GM18861 (cell line): ENCODE results near the gene VAC14.

Experiments
- ATAC-seq: cut with Tn5 transposase; IDR thresholded peaks from one replicate; pipeline ENCODE4 v1.9.1; 2021; ENCODE audit not compliant: unreplicated experiment

VAC14 gene

GRCh38 chr16:70709457-70709856 lies 91.5 kb downstream of the VAC14 start:
- no peak for ATAC-seq

DNA sequence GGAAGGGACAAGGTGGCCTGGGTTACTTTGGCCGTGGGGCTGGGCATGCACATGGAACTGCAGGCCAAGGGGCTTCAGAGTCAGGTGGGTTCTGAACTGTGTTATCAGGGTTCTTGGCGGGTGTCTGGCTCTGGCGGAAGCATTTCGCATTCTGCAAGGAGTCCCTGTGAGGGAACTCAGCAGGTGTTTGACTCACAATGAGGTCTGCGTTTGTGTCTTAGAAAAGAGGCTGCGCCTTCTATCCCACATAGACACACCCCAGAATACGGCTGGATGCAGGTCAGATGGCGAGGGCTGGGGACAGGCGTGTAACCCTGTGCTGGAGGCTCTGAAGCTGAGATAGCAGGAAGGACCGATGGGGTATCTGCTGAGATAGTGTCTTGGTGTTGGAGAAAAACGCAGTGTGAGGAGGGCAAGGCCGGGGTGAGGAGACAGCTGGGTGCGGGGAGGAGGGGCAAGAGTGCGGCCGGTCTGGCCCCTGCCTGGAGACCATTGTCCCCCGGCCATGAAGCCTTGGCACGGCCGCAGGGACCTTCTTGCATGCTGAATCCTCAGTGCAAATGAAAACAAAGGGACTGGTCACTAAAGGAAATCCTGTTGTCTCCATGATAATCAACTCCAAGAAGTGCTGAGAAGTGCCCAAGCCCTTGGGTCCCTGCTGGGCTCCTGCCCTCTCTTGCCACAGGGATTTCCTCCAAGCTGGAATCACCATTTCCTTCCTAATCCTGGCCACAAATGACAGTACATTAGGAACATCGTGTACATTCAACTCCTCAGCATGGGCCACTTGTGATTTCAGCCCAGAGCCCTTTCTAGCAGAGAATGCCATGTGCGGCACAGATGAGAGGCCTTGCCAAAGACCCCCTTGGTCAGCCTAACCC lies 92.4 kb downstream of the VAC14 start:
- ATAC-seq: no peak

- no peak for ATAC-seq
Observed at GRCh38 chr16:70706948-70707465, 94.0 kb downstream of the VAC14 start.

GRCh38 chr16:70705056-70705455 lies 95.9 kb downstream of the VAC14 start:
- ATAC-seq: no peak

DNA sequence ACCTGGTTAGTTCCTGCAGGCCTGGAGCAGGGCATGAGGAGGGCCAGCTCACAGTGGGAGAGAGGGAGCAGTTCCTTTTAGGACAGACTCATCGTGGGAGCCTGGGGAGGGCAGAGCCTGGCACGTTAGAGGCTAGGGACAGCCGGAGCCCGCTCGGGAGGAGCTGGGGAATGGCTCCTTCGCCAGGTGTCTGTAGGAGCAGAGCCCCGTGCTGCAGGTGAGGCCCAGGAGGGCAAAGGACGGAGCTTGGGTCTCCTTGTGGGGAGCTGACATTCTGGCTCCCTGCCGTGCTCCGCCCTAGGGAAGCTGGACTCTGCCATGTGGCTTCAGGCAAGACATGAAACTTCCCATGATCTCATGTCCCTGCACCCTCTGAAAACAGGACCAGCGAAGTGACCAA lies 96.4 kb downstream of the VAC14 start:
- ATAC-seq: no peak

- no peak for ATAC-seq
Observed at GRCh38 chr16:70703835-70704381, 97.0 kb downstream of the VAC14 start.

DNA sequence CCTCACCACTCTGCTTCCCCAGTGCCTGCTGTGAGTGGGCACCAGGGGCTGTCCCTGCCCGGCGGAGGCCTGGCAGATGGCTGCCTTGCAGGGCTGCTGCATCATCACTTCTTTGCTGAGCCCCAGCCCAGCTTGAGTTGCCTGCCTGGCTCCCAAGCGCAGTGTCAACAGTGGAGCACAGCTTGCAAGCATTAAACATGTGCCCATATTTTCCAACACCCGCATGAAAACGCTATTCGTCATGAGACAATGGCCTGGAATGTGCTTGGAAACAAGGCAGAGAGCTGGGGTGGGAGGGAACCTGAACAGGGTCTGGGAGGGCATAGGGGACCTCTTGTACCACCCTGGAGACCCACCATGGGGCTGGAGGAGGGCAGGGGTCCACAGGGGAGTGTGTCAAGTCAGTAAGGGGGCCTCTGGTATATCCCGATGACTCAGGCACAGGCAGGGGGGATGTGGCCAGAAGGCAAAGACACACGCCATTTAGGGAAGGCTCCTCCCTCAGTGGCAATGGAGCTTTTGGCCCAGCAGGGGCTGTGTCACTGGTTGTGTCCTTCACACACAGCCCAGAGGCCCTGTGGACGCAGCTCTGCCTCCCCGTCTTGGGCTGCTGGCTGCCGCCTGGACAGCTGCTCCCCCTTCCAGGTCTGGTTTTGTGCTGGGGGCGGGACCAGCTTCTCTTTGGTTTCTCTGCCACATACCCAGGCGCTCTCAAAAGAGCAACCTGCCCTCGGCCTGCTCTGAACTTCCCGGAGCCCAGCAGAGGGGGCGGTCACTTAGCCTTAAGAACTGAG lies 97.7 kb downstream of the VAC14 start:
- no peak for ATAC-seq

DNA sequence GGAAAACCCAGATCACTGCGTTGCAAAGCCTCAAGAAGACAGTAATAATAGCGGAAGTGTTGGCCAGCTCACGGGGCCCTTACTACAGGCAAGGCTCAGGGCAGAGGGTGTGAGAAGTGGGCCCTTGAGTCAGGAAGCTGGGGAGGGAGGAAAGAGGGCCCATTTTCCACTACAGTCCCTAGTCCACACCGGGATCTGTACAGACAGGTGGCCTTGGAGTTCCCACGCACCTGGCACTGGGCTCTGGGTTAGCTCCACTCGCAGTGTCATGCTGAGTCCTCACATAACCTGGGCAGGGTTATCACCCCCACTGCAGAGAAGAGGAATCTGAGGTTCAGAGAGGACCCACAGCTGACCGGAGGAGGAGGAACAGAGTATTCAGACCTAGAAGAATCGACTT lies 98.3 kb downstream of the VAC14 start:
- ATAC-seq: no peak

DNA sequence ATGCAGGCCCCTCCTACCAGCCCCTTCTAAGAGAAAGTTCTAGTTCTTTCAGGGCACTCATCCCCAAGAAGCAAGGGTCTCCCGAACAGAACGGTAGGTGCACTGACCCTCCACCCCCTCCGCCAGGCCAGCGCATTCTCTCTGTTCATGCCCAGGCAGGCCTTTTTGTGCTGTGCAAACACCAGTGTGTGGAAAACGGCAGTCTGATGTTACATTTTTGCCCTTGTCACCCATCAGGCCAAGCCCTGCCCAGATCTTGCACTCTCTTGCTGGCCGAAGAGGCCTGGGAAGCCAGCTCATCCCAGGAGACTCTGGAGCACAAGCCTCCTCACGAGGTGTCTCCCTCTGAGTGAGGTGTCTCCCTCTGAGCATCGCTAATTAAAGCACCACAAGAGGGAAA lies 99.0 kb downstream of the VAC14 start:
- ATAC-seq: no peak

GRCh38 chr16:70701596-70701995 lies 99.4 kb downstream of the VAC14 start:
- ATAC-seq: no peak

DNA sequence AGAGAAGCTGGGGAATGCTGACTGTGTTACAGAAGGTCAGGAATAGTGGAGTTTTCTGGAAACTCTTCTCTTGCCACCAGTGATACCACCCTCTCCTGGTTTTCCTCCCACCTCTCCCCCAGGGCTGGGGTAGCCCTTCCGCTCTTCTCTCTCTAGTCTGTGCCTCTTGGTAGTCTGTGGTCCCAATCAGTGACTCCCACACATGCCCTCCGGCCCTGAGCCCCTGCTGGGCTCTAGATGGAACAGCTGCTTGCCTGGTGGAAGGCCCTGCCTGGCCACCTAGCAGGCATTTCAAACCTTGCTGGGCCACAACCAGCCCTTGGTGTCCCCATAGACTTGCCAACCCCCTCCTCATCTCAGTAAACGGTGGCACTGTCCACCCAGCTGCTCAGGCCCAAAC lies 99.9 kb downstream of the VAC14 start:
- no peak for ATAC-seq

- no peak for ATAC-seq
Observed at GRCh38 chr16:70700101-70701020, 100.6 kb downstream of the VAC14 start.

DNA sequence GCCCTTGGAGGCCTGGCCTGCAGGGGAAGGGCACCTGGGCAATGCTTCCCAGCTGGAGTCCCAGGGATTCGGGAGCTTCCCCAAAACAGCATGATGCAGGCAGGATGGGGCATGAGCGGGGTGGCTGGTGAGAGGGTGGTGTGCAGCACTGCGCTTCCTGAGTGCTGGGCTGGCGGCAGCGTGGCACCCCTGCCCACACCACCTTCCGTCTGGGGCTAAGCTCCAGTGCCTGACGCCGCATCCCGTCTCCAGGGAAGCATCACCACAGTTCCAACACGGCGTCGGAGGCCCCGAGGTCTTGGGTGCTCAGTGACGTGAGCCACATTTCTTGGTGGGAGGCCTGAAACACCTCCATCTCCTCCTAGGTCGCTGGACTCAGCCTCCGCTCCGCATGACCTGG lies 101.3 kb downstream of the VAC14 start:
- ATAC-seq: no peak

DNA sequence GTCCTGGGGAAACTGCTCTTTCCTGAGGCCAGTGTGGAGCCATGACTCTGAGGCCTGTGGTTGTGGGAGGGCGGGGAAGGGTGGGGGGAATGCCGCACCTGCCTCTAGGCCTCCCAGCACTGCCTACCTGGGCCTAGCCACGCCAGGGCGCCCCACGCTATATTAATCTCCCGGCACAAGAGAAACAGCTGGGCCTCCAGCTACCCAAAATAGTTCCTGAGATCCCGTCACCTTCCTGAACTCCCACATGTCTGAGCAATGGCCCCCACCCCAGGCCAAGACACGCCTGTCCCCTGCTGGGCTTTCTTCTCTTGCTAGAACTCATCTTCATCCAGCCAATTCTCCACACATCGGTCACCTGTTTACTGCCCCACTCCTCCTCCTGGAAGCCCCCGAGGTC lies 102.1 kb downstream of the VAC14 start:
- no peak for ATAC-seq

- ATAC-seq: no peak
Observed at GRCh38 chr16:70697594-70698170, 103.3 kb downstream of the VAC14 start.

GRCh38 chr16:70696952-70697593 lies 103.9 kb downstream of the VAC14 start:
- ATAC-seq: no peak

DNA sequence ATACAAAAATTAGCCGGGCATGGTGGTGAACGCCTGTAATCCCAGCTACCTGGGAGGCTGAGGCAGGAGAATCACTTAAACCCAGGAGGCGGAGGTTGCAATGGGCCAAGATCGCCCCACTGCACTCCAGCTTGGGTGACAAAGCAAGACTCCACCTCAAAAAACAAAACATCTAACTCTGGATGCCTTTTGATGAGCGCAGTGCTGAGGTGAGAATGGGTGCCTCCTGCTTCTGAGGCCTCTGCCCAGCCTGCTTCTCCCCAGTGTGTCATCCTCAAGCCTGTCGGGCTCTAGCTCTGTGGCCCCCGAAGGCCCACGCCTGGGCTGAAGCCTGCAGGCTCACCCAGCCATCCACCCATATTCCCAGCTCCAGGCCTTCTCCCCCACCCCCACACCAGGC lies 104.6 kb downstream of the VAC14 start:
- no peak for ATAC-seq

DNA sequence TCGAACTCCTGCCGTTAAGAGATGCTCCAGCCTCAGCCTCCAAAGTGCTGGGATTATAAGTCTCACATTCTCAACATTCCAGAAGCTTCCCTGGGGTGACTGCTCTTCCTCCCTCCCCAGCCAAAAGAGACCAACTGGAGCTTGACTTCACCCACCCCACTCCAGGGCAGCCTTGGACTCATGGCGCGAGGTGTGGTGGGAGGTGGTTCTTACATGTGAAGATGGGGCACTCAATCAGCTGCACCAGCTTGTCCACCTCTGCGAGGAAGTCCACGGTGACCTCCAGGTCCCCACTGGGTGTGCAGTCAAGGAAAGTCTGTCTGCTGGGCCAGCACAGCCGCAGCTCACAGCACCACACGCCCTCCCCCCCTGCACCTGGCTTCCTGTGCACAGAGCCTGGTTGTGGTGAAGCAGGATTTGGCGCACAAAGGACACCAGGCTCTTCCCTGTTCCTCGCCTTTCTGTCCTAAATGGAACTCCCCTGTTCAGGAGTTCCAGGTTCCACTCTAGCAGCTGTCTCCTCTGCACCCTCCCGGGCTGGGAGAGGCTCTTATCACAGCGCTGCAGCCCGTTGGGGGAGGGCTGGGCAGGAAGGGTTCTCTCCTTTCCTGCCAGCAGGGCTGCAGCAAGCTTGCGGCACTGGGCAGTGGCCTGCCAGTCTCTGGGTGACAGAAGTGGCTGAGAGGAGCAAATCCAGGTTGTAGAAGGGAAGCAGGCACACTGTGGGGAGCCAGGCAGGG lies 105.5 kb downstream of the VAC14 start:
- no peak for ATAC-seq

DNA sequence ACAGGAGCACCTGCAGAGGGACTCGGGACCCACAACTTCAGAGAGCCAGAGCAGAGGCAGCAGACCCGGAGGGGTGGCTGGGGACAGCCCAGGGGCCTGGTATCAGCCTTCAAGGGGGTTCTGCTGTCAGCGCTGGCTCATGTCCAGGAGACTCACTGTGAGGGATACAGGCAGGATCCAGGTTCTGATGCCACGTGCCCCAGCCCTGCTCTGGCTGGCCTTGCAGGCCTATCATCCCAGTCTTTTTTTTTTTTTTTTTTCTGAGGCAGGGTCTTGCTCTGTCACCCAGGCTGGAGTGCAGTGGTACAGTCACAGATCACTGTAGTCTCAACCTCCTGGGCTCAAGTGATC lies 106.1 kb downstream of the VAC14 start:
- ATAC-seq: no peak
